K562 (cell line): ENCODE results near the gene EEF2K. TPM values are rescaled to one million over a fixed set of nuclear protein-coding genes. Genes with fewer than 3 reads are reported as not detected.

ENCODE experiments used
- CTBP1 ChIP-seq: fragments of 450-650 bp; IDR thresholded peaks from 2 replicates; pipeline ENCODE4 v1.6.1; 2016; ENCODE audit warnings: borderline replicate concordance
- MAFG ChIP-seq: fragments of 450-650 bp; conservative IDR thresholded peaks from 2 replicates; pipeline ENCODE4 v1.6.1; 2016; ENCODE audit warnings: missing genetic modification characterization, missing compliant biosample characterization
- NELFE ChIP-seq: IDR thresholded peaks from 2 replicates; pipeline ENCODE4 v1.6.1; 2011; ENCODE audit warnings: mild to moderate bottlenecking; ENCODE audit not compliant: insufficient read depth, insufficient read length
- SREBF1 ChIP-seq: fragments of 150-350 bp; IDR thresholded peaks from 2 replicates; pipeline ENCODE4 v1.6.1; 2014; ENCODE audit warnings: antibody characterized with exemption, low read depth, low read length, borderline replicate concordance
- XRCC5 ChIP-seq: fragments of 200-400 bp; formaldehyde crosslinking; IDR thresholded peaks from 2 replicates; pipeline ENCODE4 v1.6.1; 2017; ENCODE audit warnings: low read depth, mild to moderate bottlenecking, low read length
- ZBTB7A ChIP-seq: IDR thresholded peaks from 2 replicates; pipeline ENCODE4 v1.6.1; 2011; ENCODE audit warnings: low read depth, mild to moderate bottlenecking, low read length, moderate library complexity, borderline replicate concordance; ENCODE audit not compliant: control insufficient read depth
- polyA plus RNA-seq, 8 experiments: library from polyadenylated mRNA; depleted of rRNA in 4 of 8; stranded (reverse) in 5 of 8; unstranded in 3 of 8; fragments of >200 nt; fragmentation: Nextera tagmentation in 2 of 8; fragmentation: Illumina TruSeq in 1 of 8; extraction: Ambion mirVana in 2 of 8; extraction: Trizol in 1 of 8; gene quantifications; 2 replicates each; pipeline versions ENCODE4 v1.2.1 to v1.2.3, GENCODE V29; 2011 to 2014; ENCODE audit warnings: inconsistent platforms in 1 of 8, missing spikeins in 1 of 8
- total RNA-seq, 7 experiments: library from RNA; depleted of rRNA in 6 of 7; stranded (reverse); fragments of >200 nt in 6 of 7; fragmentation: Illumina TruSeq in 2 of 7; extraction: Trizol in 2 of 7; gene quantifications; 2 replicates each; pipeline versions ENCODE4 v1.2.1 to v1.2.3, GENCODE V29; 2011 to 2021; ENCODE audit warnings: low replicate concordance in 1 of 7
- TF ChIP-seq, protein P1 (sequence below): sonication (generic); formaldehyde crosslinking; IDR thresholded peaks from 2 replicates; pipeline ENCODE4 v1.8.1; 2023; ENCODE audit warnings: mild to moderate bottlenecking, missing genetic modification reagents
- TF ChIP-seq, protein P2 (sequence below): fragments of 450-650 bp; conservative IDR thresholded peaks from 2 replicates; pipeline ENCODE4 v1.6.1; 2016; ENCODE audit warnings: missing genetic modification characterization, low read depth, mild to moderate bottlenecking, missing compliant biosample characterization, moderate library complexity
- TF ChIP-seq, protein P3 (sequence below), 2 experiments: fragments of 150-350 bp in 1 of 2; IDR thresholded peaks; 2 replicates each; pipeline ENCODE4 v1.6.1; 2012 to 2016; ENCODE audit warnings: low read depth in 2 of 2, low read length in 2 of 2, mild to moderate bottlenecking in 1 of 2, moderate library complexity in 1 of 2
- TF ChIP-seq, protein P4 (sequence below): fragments of 250-450 bp; sonication (Bioruptor Pico); IDR thresholded peaks from 2 replicates; pipeline ENCODE4 v1.6.1; 2021; ENCODE audit warnings: mild to moderate bottlenecking
- TF ChIP-seq, protein P5 (sequence below): IDR thresholded peaks from 2 replicates; pipeline ENCODE4 v1.6.1; 2012; ENCODE audit warnings: low read depth, low read length, improper control_type of control experiment, borderline replicate concordance
- TF ChIP-seq, protein P6 (sequence below): sonication (generic); formaldehyde crosslinking; IDR thresholded peaks from 2 replicates; pipeline ENCODE4 v1.8.0; 2022; ENCODE audit warnings: missing genetic modification reagents, mild to moderate bottlenecking, moderate library complexity, borderline replicate concordance
- TF ChIP-seq, protein P7 (sequence below): fragments of 450-650 bp; IDR thresholded peaks from 2 replicates; pipeline ENCODE4 v1.6.1; 2018; ENCODE audit warnings: mild to moderate bottlenecking, low read depth; ENCODE audit not compliant: partially characterized antibody

Gene EEF2K
- total and polyA plus RNA-seq, 9 of the 15 experiments (the other 6 are each of a cell fraction or from before 2014, with no cell fraction given) = 3.0 to 35.2 (median 12.2) TPM

DNA sequence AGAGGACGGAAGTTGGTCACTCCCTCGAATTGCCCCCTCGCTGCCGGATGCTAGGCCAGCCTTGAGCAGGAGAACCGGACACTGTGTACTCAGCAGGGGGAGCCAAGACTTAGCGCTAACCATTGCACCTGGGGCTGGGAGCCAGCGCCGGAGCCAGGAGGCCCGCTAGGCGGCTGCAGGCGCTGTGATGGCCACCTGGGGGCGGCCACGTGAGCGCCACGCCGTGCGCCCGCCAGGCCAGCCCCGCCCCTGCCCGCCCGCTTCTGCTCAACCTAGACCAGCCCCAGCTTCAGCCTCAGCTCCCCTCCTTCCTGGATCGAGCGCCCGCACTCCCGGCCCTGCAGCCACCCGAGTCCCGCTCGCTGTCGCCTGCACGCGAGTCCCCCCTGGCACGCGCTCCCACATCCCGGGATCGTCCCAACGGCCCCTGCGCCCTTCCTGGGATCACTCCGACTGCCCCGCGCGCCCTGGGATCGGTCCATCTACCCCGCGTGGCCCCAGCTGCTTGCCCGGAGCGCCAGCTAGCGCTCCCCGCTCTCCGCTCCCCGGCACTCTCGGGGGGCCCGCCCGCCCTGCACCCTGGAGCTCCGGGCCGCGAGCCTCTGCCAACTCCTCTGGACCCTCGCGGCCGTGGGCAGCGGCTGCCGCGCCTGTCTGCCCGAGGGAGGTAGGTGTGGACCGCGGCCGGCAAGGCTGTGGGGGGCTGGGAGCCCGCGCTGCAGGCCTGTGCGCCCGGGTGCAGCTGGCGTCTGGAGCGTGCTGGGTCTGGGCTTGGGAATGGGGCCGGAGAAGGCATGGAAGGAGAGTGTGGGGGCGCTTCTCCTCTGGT lies at the start of gene EEF2K (continued):
- TF ChIP-seq, protein P1, sequence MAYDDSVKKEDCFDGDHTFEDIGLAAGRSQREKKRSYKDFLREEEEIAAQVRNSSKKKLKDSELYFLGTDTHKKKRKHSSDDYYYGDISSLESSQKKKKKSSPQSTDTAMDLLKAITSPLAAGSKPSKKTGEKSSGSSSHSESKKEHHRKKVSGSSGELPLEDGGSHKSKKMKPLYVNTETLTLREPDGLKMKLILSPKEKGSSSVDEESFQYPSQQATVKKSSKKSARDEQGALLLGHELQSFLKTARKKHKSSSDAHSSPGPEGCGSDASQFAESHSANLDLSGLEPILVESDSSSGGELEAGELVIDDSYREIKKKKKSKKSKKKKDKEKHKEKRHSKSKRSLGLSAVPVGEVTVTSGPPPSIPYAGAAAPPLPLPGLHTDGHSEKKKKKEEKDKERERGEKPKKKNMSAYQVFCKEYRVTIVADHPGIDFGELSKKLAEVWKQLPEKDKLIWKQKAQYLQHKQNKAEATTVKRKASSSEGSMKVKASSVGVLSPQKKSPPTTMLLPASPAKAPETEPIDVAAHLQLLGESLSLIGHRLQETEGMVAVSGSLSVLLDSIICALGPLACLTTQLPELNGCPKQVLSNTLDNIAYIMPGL = peak; percentile 94; the same call in 1 of the 2 replicates
- peak; percentile 89 for TF ChIP-seq XRCC5
- TF ChIP-seq SREBF1 = no peak
- TF ChIP-seq, protein P2, sequence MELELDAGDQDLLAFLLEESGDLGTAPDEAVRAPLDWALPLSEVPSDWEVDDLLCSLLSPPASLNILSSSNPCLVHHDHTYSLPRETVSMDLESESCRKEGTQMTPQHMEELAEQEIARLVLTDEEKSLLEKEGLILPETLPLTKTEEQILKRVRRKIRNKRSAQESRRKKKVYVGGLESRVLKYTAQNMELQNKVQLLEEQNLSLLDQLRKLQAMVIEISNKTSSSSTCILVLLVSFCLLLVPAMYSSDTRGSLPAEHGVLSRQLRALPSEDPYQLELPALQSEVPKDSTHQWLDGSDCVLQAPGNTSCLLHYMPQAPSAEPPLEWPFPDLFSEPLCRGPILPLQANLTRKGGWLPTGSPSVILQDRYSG (tag) = no peak; the same call in 1 of the 2 replicates
- TF ChIP-seq NELFE = no peak
- TF ChIP-seq, protein P3, sequence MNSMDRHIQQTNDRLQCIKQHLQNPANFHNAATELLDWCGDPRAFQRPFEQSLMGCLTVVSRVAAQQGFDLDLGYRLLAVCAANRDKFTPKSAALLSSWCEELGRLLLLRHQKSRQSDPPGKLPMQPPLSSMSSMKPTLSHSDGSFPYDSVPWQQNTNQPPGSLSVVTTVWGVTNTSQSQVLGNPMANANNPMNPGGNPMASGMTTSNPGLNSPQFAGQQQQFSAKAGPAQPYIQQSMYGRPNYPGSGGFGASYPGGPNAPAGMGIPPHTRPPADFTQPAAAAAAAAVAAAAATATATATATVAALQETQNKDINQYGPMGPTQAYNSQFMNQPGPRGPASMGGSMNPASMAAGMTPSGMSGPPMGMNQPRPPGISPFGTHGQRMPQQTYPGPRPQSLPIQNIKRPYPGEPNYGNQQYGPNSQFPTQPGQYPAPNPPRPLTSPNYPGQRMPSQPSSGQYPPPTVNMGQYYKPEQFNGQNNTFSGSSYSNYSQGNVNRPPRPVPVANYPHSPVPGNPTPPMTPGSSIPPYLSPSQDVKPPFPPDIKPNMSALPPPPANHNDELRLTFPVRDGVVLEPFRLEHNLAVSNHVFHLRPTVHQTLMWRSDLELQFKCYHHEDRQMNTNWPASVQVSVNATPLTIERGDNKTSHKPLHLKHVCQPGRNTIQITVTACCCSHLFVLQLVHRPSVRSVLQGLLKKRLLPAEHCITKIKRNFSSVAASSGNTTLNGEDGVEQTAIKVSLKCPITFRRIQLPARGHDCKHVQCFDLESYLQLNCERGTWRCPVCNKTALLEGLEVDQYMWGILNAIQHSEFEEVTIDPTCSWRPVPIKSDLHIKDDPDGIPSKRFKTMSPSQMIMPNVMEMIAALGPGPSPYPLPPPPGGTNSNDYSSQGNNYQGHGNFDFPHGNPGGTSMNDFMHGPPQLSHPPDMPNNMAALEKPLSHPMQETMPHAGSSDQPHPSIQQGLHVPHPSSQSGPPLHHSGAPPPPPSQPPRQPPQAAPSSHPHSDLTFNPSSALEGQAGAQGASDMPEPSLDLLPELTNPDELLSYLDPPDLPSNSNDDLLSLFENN (IDR thresholded peaks at IDR 0.05; ENCODE audit: low read depth in 2 of 2, low read length in 2 of 2) = peak in 1 of 2 experiments; percentile 68; a peak in 2 of 4 replicates
- TF ChIP-seq, protein P4, sequence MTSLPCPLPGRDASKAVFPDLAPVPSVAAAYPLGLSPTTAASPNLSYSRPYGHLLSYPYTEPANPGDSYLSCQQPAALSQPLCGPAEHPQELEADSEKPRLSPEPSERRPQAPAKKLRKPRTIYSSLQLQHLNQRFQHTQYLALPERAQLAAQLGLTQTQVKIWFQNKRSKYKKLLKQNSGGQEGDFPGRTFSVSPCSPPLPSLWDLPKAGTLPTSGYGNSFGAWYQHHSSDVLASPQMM (CRISPR knock-in tag) = no peak
- no peak for TF ChIP-seq MAFG (tag)
- TF ChIP-seq, protein P5, sequence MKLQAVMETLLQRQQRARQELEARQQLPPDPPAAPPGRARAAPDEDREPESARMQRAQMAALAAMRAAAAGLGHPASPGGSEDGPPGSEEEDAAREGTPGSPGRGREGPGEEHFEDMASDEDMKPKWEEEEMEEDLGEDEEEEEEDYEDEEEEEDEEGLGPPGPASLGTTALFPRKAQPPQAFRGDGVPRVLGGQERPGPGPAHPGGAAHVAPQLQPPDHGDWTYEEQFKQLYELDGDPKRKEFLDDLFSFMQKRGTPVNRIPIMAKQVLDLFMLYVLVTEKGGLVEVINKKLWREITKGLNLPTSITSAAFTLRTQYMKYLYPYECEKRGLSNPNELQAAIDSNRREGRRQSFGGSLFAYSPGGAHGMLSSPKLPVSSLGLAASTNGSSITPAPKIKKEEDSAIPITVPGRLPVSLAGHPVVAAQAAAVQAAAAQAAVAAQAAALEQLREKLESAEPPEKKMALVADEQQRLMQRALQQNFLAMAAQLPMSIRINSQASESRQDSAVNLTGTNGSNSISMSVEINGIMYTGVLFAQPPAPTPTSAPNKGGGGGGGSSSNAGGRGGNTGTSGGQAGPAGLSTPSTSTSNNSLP = no peak
- peak; percentile 94 for TF ChIP-seq CTBP1
- TF ChIP-seq ZBTB7A = peak; percentile 49; the same call in 1 of the 2 replicates
- TF ChIP-seq, protein P6, sequence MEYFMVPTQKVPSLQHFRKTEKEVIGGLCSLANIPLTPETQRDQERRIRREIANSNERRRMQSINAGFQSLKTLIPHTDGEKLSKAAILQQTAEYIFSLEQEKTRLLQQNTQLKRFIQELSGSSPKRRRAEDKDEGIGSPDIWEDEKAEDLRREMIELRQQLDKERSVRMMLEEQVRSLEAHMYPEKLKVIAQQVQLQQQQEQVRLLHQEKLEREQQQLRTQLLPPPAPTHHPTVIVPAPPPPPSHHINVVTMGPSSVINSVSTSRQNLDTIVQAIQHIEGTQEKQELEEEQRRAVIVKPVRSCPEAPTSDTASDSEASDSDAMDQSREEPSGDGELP = peak; percentile 90
- TF ChIP-seq, protein P7, sequence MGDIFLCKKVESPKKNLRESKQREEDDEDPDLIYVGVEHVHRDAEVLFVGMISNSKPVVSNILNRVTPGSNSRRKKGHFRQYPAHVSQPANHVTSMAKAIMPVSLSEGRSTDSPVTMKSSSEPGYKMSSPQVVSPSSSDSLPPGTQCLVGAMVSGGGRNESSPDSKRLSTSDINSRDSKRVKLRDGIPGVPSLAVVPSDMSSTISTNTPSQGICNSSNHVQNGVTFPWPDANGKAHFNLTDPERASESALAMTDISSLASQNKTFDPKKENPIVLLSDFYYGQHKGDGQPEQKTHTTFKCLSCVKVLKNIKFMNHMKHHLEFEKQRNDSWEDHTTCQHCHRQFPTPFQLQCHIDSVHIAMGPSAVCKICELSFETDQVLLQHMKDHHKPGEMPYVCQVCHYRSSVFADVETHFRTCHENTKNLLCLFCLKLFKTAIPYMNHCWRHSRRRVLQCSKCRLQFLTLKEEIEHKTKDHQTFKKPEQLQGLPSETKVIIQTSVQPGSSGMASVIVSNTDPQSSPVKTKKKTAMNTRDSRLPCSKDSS = no peak
